Measurements from ENCODE around the gene PTK6. TPM values are rescaled to one million over a fixed set of nuclear protein-coding genes. Genes with fewer than 3 reads are reported as not detected.

The PTK6 gene
- total and polyA plus RNA-seq, 2 donors (not counting 1 experiment from before 2014, with no cell fraction given) = 0.86 to 2.3 TPM

DNA sequence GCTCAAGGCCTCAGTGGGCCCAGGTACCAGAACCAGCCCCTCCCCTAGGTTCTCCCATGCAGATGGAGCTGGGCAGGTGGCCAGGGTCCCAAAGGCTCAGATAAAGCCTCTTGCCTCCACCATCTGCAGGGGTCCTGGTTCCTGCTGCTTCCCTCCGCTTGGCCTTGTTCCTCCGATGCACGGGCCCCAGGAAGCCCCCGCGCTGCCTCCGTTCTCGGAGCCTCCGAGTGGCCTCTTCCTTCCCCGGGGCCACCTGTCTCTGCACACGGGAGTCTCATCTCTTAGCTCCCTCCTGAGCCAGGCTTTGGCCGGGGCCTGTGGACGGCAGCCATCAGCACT is 1.9 kb upstream of the PTK6 start:
- peak overlapping the region; percentile 92 for H3K4me2 ChIP-seq (replicated peaks; ENCODE audit: low read depth, low read length, poor library complexity, severe bottlenecking)
- CTCF ChIA-PET = interaction anchor here (0.9 to 4.7 kb wide), 17 partner anchors 9 to 499 kb away, joined by 3 to 30 read pairs (median 13); partner anchors contain the start of genes ARFRP1, FNDC11, HELZ2 and PPDPF
- no peak overlapping the region for H3K9ac ChIP-seq (ENCODE audit: low read length)
- no peaks in the 10 kb centered on the region for H3K27me3 ChIP-seq (replicated peaks in 1 of 4; ENCODE audit: control extremely low read depth in 1 of 4, control insufficient read depth in 3 of 4, insufficient read depth in 4 of 4, low read length in 3 of 4)
- peak overlapping the region; percentile 7 for H3K4me3 Mint-ChIP-seq
- peaks cover 0 to 3% (median 0%) of the 10 kb centered on the region in 3 donors for H3K9me3 ChIP-seq (ENCODE audit: control extremely low read depth in 1 of 3, control insufficient read depth in 2 of 3, insufficient read depth in 1 of 3, low read length in 2 of 3)
- H3K9me3 Mint-ChIP-seq (ENCODE audit: insufficient read depth) = no peaks in the 10 kb centered on the region
- H3K27ac ChIP-seq (ENCODE audit: low read length in 2 of 2) = peak overlapping the region in 1 of 2 donors; percentile 86
- DNase-seq = no peak
- 75% methylated on average over 12 of the region's 12 CpGs for WGBS (ENCODE audit: insufficient coverage)
- peaks cover 45% of the 10 kb centered on the region for H3K4me1 Mint-ChIP-seq
- no peaks in the 10 kb centered on the region for H4K20me1 ChIP-seq (ENCODE audit: control insufficient read depth, insufficient read depth, low read length, poor library complexity, severe bottlenecking)
- no peak overlapping the region for H3K4me3 ChIP-seq (ENCODE audit: control extremely low read depth in 1 of 5, extremely low read depth in 1 of 5, insufficient read depth in 1 of 5, low read depth in 2 of 5, low read length in 4 of 5)
- no peak for ATAC-seq (ENCODE audit: low read depth)
- peaks cover 39 to 59% of the 10 kb centered on the region in 2 donors for H3K4me1 ChIP-seq (ENCODE audit: control insufficient read depth in 2 of 2, insufficient read depth in 2 of 2, low read length in 2 of 2)
- no peak overlapping the region for H3K27ac Mint-ChIP-seq
- no peak for TF ChIP-seq EZH2 (IDR thresholded peaks at IDR 0.05; ENCODE audit: borderline replicate concordance, insufficient read depth, low read depth, low read length, poor library complexity, severe bottlenecking)
- TF ChIP-seq, protein P1, sequence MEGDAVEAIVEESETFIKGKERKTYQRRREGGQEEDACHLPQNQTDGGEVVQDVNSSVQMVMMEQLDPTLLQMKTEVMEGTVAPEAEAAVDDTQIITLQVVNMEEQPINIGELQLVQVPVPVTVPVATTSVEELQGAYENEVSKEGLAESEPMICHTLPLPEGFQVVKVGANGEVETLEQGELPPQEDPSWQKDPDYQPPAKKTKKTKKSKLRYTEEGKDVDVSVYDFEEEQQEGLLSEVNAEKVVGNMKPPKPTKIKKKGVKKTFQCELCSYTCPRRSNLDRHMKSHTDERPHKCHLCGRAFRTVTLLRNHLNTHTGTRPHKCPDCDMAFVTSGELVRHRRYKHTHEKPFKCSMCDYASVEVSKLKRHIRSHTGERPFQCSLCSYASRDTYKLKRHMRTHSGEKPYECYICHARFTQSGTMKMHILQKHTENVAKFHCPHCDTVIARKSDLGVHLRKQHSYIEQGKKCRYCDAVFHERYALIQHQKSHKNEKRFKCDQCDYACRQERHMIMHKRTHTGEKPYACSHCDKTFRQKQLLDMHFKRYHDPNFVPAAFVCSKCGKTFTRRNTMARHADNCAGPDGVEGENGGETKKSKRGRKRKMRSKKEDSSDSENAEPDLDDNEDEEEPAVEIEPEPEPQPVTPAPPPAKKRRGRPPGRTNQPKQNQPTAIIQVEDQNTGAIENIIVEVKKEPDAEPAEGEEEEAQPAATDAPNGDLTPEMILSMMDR (IDR thresholded peaks at IDR 0.05) = no peak
- H2AFZ ChIP-seq (ENCODE audit: insufficient read depth, low read depth, low read length, poor library complexity, severe bottlenecking) = peak overlapping the region; percentile 71
- no peaks in the 10 kb centered on the region for H3K27me3 Mint-ChIP-seq
- POLR2A ChIA-PET = interaction anchor here (1.2 to 2.7 kb wide), 6 partner anchors 14 to 417 kb away, joined by 3 to 16 read pairs (median 8); partner anchors contain the start of genes TPD52L2 and UCKL1
- H3K36me3 ChIP-seq (replicated peaks in 1 of 2; ENCODE audit: control extremely low read depth in 1 of 2, control insufficient read depth in 1 of 2, extremely low read depth in 1 of 2, insufficient read depth in 2 of 2, low read length in 1 of 2) = no peaks in the 10 kb centered on the region
- intact Hi-C loops (cut with micrococcal nuclease) = loop anchor here (5.0 kb wide), 2 partner anchors 198 to 418 kb away; partner anchors contain the start of genes LIME1, SLC2A4RG and UCKL1
- no peaks in the 10 kb centered on the region for H3K79me2 ChIP-seq (ENCODE audit: control insufficient read depth, insufficient read depth, low read length)
